HepG2 (cell line): ENCODE measurements around the gene ZNF132. TPM values are rescaled to one million over a fixed set of nuclear protein-coding genes. Genes with fewer than 3 reads are reported as not detected.

Source experiments
- ATF1 ChIP-seq: IDR thresholded peaks from 2 replicates; pipeline ENCODE4 v1.6.1; 2016; ENCODE audit warnings: mild to moderate bottlenecking, control low read depth
- HHEX ChIP-seq: IDR thresholded peaks from 2 replicates; pipeline ENCODE4 v1.6.1; 2016; ENCODE audit warnings: control low read depth
- KAT8 ChIP-seq: IDR thresholded peaks from 2 replicates; pipeline ENCODE4 v1.6.1; 2016; ENCODE audit warnings: missing genetic modification reagents, missing compliant biosample characterization
- KDM2A ChIP-seq: sonication (generic); formaldehyde crosslinking; IDR thresholded peaks from 2 replicates; pipeline ENCODE4 v1.4.0; 2020; ENCODE audit warnings: low read depth, missing genetic modification reagents, borderline replicate concordance
- MATR3 ChIP-seq: sonication (generic); formaldehyde crosslinking; IDR thresholded peaks from 2 replicates; pipeline ENCODE4 v1.4.0; 2020; ENCODE audit warnings: missing genetic modification reagents
- NFE2 ChIP-seq: sonication (generic); formaldehyde crosslinking; IDR thresholded peaks from 2 replicates; pipeline ENCODE4 v1.4.0; 2020; ENCODE audit warnings: missing genetic modification reagents
- NR3C1 ChIP-seq: sonication (generic); formaldehyde crosslinking; IDR thresholded peaks from 2 replicates; pipeline ENCODE4 v1.4.0; 2020; ENCODE audit warnings: missing genetic modification reagents
- SMAD3 ChIP-seq: sonication (generic); formaldehyde crosslinking; IDR thresholded peaks from 2 replicates; pipeline ENCODE4 v1.4.0; 2020; ENCODE audit warnings: missing genetic modification reagents
- TOPORS ChIP-seq: sonication (generic); formaldehyde crosslinking; IDR thresholded peaks from 2 replicates; pipeline ENCODE4 v1.8.0; 2023; ENCODE audit warnings: mild to moderate bottlenecking, missing genetic modification reagents
- ZNF230 ChIP-seq: sonication (generic); formaldehyde crosslinking; IDR thresholded peaks from 2 replicates; pipeline ENCODE4 v1.4.0; 2020; ENCODE audit warnings: mild to moderate bottlenecking, missing genetic modification reagents
- ZNF33B ChIP-seq: sonication (generic); formaldehyde crosslinking; IDR thresholded peaks from 2 replicates; pipeline ENCODE4 v1.5.1; 2020; ENCODE audit warnings: mild to moderate bottlenecking, missing genetic modification reagents
- ZNF34 ChIP-seq: sonication (generic); formaldehyde crosslinking; IDR thresholded peaks from 2 replicates; pipeline ENCODE4 v1.4.0; 2020; ENCODE audit warnings: mild to moderate bottlenecking, missing genetic modification reagents, borderline replicate concordance
- ZNF441 ChIP-seq: sonication (generic); formaldehyde crosslinking; IDR thresholded peaks from 2 replicates; pipeline ENCODE4 v1.7.0; 2021; ENCODE audit warnings: missing genetic modification reagents, borderline replicate concordance
- ZNF569 ChIP-seq: sonication (generic); formaldehyde crosslinking; IDR thresholded peaks from 2 replicates; pipeline ENCODE4 v1.5.0; 2020; ENCODE audit warnings: mild to moderate bottlenecking, missing genetic modification reagents, moderate library complexity, borderline replicate concordance
- ZNF605 ChIP-seq: sonication (generic); formaldehyde crosslinking; IDR thresholded peaks from 2 replicates; pipeline ENCODE4 v1.8.0; 2022; ENCODE audit warnings: mild to moderate bottlenecking, missing genetic modification reagents
- polyA plus RNA-seq, 8 experiments: library from polyadenylated mRNA; depleted of rRNA in 3 of 8; stranded (reverse) in 7 of 8; unstranded in 1 of 8; fragments of >200 nt; fragmentation: Illumina TruSeq in 4 of 8; extraction: Trizol in 4 of 8; gene quantifications; 2 replicates each; pipeline versions ENCODE4 v1.2.1 to v1.2.3, GENCODE V29; 2011 to 2016; ENCODE audit warnings: low read depth in 4 of 8, missing spikeins in 1 of 8, mixed read lengths in 1 of 8; ENCODE audit not compliant: insufficient read depth in 1 of 8
- total RNA-seq, 5 experiments: library from RNA; depleted of rRNA; stranded (reverse); fragments of >200 nt; fragmentation: Illumina TruSeq; extraction: Trizol; gene quantifications; 2 replicates each; pipeline ENCODE4 v1.2.3, GENCODE V29; 2016; ENCODE audit warnings: low read depth in 1 of 5
- TF ChIP-seq, protein P1 (sequence below): sonication (generic); formaldehyde crosslinking; IDR thresholded peaks from 2 replicates; pipeline ENCODE4 v1.4.0; 2020; ENCODE audit warnings: missing genetic modification reagents
- TF ChIP-seq, protein P2 (sequence below): sonication (generic); formaldehyde crosslinking; IDR thresholded peaks from 2 replicates; pipeline ENCODE4 v1.4.0; 2020; ENCODE audit warnings: low read depth, mild to moderate bottlenecking, missing genetic modification reagents
- TF ChIP-seq, protein P3 (sequence below): sonication (generic); formaldehyde crosslinking; IDR thresholded peaks from 2 replicates; pipeline ENCODE4 v1.8.0; 2023; ENCODE audit warnings: mild to moderate bottlenecking, missing genetic modification reagents
- TF ChIP-seq, protein P4 (sequence below): IDR thresholded peaks from 2 replicates; pipeline ENCODE4 v1.6.1; 2012; ENCODE audit warnings: inconsistent platforms
- TF ChIP-seq, protein P5 (sequence below): IDR thresholded peaks from 2 replicates; pipeline ENCODE4 v1.6.1; 2012; ENCODE audit warnings: low read depth, low read length, improper control_type of control experiment

Gene ZNF132
- total and polyA plus RNA-seq, 2 of the 13 experiments (the other 11 are each of a cell fraction or from before 2014, with no cell fraction given) = not detected

DNA sequence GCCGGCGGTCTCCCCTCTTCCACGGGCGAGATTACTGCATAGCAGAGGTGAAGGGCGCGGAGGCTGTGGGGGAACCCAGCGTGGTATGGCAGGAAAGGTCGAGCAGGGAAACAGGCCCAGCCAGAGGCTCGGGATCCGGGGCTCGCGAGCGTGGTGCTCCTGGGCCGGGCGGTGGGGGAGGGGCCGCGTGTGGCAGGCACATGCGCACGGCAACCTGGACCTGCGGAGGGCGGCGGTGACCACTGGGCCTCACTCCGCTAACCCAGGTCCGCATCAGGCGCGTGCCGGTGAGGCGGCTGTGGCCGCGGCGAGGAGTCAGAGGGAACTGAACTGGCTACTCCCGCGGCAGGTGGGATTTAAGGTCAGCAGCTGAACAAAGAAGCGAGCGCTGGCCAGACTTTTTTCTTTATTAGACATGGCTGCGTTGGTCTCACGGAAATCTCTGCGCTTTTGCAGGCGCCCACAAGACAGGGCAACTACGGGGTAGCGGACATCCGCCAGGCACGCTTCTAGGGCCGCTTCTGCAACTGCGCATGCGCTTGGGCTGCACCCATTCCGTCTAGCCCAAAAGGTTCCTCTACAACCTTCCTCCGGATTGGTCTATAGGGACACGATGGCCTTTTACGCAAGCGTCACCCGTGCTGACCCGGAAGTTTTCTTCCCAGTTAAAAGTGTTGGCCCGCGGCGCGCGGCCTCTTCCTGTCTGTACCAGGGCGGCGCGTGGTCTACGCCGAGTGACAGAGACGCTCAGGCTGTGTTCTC is 53.2 kb downstream of the ZNF132 start, which contains the start of gene RPS5 (continued):
- TF ChIP-seq, protein P1, sequence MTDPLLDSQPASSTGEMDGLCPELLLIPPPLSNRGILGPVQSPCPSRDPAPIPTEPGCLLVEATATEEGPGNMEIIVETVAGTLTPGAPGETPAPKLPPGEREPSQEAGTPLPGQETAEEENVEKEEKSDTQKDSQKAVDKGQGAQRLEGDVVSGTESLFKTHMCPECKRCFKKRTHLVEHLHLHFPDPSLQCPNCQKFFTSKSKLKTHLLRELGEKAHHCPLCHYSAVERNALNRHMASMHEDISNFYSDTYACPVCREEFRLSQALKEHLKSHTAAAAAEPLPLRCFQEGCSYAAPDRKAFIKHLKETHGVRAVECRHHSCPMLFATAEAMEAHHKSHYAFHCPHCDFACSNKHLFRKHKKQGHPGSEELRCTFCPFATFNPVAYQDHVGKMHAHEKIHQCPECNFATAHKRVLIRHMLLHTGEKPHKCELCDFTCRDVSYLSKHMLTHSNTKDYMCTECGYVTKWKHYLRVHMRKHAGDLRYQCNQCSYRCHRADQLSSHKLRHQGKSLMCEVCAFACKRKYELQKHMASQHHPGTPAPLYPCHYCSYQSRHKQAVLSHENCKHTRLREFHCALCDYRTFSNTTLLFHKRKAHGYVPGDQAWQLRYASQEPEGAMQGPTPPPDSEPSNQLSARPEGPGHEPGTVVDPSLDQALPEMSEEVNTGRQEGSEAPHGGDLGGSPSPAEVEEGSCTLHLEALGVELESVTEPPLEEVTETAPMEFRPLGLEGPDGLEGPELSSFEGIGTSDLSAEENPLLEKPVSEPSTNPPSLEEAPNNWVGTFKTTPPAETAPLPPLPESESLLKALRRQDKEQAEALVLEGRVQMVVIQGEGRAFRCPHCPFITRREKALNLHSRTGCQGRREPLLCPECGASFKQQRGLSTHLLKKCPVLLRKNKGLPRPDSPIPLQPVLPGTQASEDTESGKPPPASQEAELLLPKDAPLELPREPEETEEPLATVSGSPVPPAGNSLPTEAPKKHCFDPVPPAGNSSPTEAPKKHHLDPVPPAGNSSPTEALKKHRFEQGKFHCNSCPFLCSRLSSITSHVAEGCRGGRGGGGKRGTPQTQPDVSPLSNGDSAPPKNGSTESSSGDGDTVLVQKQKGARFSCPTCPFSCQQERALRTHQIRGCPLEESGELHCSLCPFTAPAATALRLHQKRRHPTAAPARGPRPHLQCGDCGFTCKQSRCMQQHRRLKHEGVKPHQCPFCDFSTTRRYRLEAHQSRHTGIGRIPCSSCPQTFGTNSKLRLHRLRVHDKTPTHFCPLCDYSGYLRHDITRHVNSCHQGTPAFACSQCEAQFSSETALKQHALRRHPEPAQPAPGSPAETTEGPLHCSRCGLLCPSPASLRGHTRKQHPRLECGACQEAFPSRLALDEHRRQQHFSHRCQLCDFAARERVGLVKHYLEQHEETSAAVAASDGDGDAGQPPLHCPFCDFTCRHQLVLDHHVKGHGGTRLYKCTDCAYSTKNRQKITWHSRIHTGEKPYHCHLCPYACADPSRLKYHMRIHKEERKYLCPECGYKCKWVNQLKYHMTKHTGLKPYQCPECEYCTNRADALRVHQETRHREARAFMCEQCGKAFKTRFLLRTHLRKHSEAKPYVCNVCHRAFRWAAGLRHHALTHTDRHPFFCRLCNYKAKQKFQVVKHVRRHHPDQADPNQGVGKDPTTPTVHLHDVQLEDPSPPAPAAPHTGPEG (CRISPR knock-in tag) = peak; percentile 74
- TF ChIP-seq ZNF34 (peak; percentile 87), KAT8 (CRISPR knock-in tag) (peak; percentile 94), ZNF230 (peak; percentile 53), ZNF569 (CRISPR knock-in tag) (0 out of 2 replicates have a peak, but pooled peaks have one; percentile 16), ATF1 (CRISPR knock-in tag) (peak; percentile 93), ZNF33B (CRISPR knock-in tag) (no peak; the same call in 1 of the 2 replicates), HHEX (CRISPR knock-in tag) (no peak), TOPORS (peak; percentile 68), NR3C1 (no peak; the same call in 1 of the 2 replicates), KDM2A (CRISPR knock-in tag) (peak; percentile 89), SMAD3 (peak; percentile 78; the same call in 1 of the 2 replicates), MATR3 (CRISPR knock-in tag) (no peak), NFE2 (CRISPR knock-in tag) (no peak), ZNF441 (CRISPR knock-in tag) (peak; percentile 63; the same call in 1 of the 2 replicates), ZNF605 (CRISPR knock-in tag) (peak; percentile 83)
- TF ChIP-seq, protein P2, sequence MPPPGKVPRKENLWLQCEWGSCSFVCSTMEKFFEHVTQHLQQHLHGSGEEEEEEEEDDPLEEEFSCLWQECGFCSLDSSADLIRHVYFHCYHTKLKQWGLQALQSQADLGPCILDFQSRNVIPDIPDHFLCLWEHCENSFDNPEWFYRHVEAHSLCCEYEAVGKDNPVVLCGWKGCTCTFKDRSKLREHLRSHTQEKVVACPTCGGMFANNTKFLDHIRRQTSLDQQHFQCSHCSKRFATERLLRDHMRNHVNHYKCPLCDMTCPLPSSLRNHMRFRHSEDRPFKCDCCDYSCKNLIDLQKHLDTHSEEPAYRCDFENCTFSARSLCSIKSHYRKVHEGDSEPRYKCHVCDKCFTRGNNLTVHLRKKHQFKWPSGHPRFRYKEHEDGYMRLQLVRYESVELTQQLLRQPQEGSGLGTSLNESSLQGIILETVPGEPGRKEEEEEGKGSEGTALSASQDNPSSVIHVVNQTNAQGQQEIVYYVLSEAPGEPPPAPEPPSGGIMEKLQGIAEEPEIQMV (CRISPR knock-in tag) = peak; percentile 88; the same call in 1 of the 2 replicates
- TF ChIP-seq, protein P3, sequence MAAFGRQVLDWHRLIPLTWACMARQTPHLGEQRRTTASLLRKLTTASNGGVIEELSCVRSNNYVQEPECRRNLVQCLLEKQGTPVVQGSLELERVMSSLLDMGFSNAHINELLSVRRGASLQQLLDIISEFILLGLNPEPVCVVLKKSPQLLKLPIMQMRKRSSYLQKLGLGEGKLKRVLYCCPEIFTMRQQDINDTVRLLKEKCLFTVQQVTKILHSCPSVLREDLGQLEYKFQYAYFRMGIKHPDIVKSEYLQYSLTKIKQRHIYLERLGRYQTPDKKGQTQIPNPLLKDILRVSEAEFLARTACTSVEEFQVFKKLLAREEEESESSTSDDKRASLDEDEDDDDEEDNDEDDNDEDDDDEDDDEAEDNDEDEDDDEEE (CRISPR knock-in tag) = peak; percentile 76; the same call in 1 of the 2 replicates
- TF ChIP-seq, protein P4, sequence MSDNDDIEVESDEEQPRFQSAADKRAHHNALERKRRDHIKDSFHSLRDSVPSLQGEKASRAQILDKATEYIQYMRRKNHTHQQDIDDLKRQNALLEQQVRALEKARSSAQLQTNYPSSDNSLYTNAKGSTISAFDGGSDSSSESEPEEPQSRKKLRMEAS = peak; percentile 96
- TF ChIP-seq, protein P5, sequence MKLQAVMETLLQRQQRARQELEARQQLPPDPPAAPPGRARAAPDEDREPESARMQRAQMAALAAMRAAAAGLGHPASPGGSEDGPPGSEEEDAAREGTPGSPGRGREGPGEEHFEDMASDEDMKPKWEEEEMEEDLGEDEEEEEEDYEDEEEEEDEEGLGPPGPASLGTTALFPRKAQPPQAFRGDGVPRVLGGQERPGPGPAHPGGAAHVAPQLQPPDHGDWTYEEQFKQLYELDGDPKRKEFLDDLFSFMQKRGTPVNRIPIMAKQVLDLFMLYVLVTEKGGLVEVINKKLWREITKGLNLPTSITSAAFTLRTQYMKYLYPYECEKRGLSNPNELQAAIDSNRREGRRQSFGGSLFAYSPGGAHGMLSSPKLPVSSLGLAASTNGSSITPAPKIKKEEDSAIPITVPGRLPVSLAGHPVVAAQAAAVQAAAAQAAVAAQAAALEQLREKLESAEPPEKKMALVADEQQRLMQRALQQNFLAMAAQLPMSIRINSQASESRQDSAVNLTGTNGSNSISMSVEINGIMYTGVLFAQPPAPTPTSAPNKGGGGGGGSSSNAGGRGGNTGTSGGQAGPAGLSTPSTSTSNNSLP = no peak
